Measurements from ENCODE around the gene PRKN.

PRKN gene

GRCh38 chr6:161940519-161940918 is 787.0 kb downstream of the PRKN start:
- no peaks in the 10 kb centered on the region for H3F3A ChIP-seq (ENCODE audit: insufficient read depth, low read length)
- no peak for DNase-seq
- H3K9me3 ChIP-seq (replicated peaks; ENCODE audit: insufficient read depth, low read length): no peaks in the 10 kb centered on the region
- H2AFZ ChIP-seq (ENCODE audit: low read length): no peak overlapping the region
- H3K36me3 ChIP-seq (replicated peaks; ENCODE audit: insufficient read depth, low read length): no peaks in the 10 kb centered on the region
- H3K4me1 ChIP-seq (ENCODE audit: low read length): no peaks in the 10 kb centered on the region
- H3K79me2 ChIP-seq (ENCODE audit: low read length): no peaks in the 10 kb centered on the region
- no peaks in the 10 kb centered on the region for H3K27me3 ChIP-seq (replicated peaks; ENCODE audit: insufficient read depth, low read length)
- TF ChIP-seq EZH2phosphoT487 (IDR thresholded peaks at IDR 0.05; ENCODE audit: low read length): no peak
- no peak for TF ChIP-seq EZH2 (optimal IDR thresholded peaks at IDR 0.05; ENCODE audit: low read depth, low read length)
- TF ChIP-seq CTCF (IDR thresholded peaks at IDR 0.05; ENCODE audit: low read length): no peak
- H4K20me1 ChIP-seq (ENCODE audit: insufficient read depth, low read length): no peaks in the 10 kb centered on the region
- H3K9me2 ChIP-seq (replicated peaks; ENCODE audit: insufficient read depth, low read length): no peaks in the 10 kb centered on the region
- H3K4me3 ChIP-seq (ENCODE audit: low read length): no peak overlapping the region
- H3K4me2 ChIP-seq (ENCODE audit: low read depth, low read length): no peak overlapping the region
- H3K27ac ChIP-seq (ENCODE audit: low read length): no peak overlapping the region
- no peak overlapping the region for H3K9ac ChIP-seq (ENCODE audit: low read length)

GRCh38 chr6:161926324-161926723 is 801.2 kb downstream of the PRKN start:
- H3F3A ChIP-seq (ENCODE audit: insufficient read depth, low read length): no peaks in the 10 kb centered on the region
- H3K27ac ChIP-seq (ENCODE audit: low read length): no peak overlapping the region
- no peak overlapping the region for H3K4me2 ChIP-seq (ENCODE audit: low read depth, low read length)
- no peaks in the 10 kb centered on the region for H3K79me2 ChIP-seq (ENCODE audit: low read length)
- no peak overlapping the region for H2AFZ ChIP-seq (ENCODE audit: low read length)
- no peaks in the 10 kb centered on the region for H4K20me1 ChIP-seq (ENCODE audit: insufficient read depth, low read length)
- H3K4me3 ChIP-seq (ENCODE audit: low read length): no peak overlapping the region
- no peak overlapping the region for H3K9ac ChIP-seq (ENCODE audit: low read length)
- TF ChIP-seq CTCF (IDR thresholded peaks at IDR 0.05; ENCODE audit: low read length) (no peak), EZH2 (optimal IDR thresholded peaks at IDR 0.05; ENCODE audit: low read depth, low read length) (no peak), EZH2phosphoT487 (IDR thresholded peaks at IDR 0.05; ENCODE audit: low read length) (no peak)
- H3K9me3 ChIP-seq (replicated peaks; ENCODE audit: insufficient read depth, low read length): no peaks in the 10 kb centered on the region
- DNase-seq: no peak
- H3K27me3 ChIP-seq (replicated peaks; ENCODE audit: insufficient read depth, low read length): no peaks in the 10 kb centered on the region
- no peaks in the 10 kb centered on the region for H3K4me1 ChIP-seq (ENCODE audit: low read length)
- H3K9me2 ChIP-seq (replicated peaks; ENCODE audit: insufficient read depth, low read length): no peaks in the 10 kb centered on the region
- no peaks in the 10 kb centered on the region for H3K36me3 ChIP-seq (replicated peaks; ENCODE audit: insufficient read depth, low read length)

GRCh38 chr6:161924516-161925116 is 803.0 kb downstream of the PRKN start:
- Histone ChIP-seq H3K9ac (ENCODE audit: low read length) (no peak overlapping the region), H3K4me3 (ENCODE audit: low read length) (no peak overlapping the region), H2AFZ (ENCODE audit: low read length) (no peak overlapping the region), H3K27me3 (replicated peaks; ENCODE audit: insufficient read depth, low read length) (no peaks in the 10 kb centered on the region), H3K27ac (ENCODE audit: low read length) (no peak overlapping the region), H3K36me3 (replicated peaks; ENCODE audit: insufficient read depth, low read length) (no peaks in the 10 kb centered on the region), H3K4me2 (ENCODE audit: low read depth, low read length) (no peak overlapping the region), H3K9me2 (replicated peaks; ENCODE audit: insufficient read depth, low read length) (no peaks in the 10 kb centered on the region), H3K79me2 (ENCODE audit: low read length) (no peaks in the 10 kb centered on the region), H4K20me1 (ENCODE audit: insufficient read depth, low read length) (no peaks in the 10 kb centered on the region), H3K9me3 (replicated peaks; ENCODE audit: insufficient read depth, low read length) (no peaks in the 10 kb centered on the region), H3F3A (ENCODE audit: insufficient read depth, low read length) (no peaks in the 10 kb centered on the region), H3K4me1 (ENCODE audit: low read length) (no peaks in the 10 kb centered on the region)
- DNase-seq: no peak
- TF ChIP-seq EZH2phosphoT487 (IDR thresholded peaks at IDR 0.05; ENCODE audit: low read length) (no peak), CTCF (IDR thresholded peaks at IDR 0.05; ENCODE audit: low read length) (no peak), EZH2 (optimal IDR thresholded peaks at IDR 0.05; ENCODE audit: low read depth, low read length) (no peak)
